Caco-2 (cell line): ENCODE results near the gene PDCD6IP. TPM values are rescaled to one million over a fixed set of nuclear protein-coding genes. Genes with fewer than 3 reads are reported as not detected.
"Not testable (repeated sequence)": the region's sequence is repeated elsewhere in the genome, so short reads cannot be mapped to it uniquely, and the experiment has no call there.

Source experiments
- BruUV-seq: library from RNA; stranded (reverse); fragments of 400-500 nt; replicated peaks from 2 replicates; lab custom pipeline; 2021; lab: Mats Ljungman, UMichigan
- CTCF ChIA-PET: fragments of 300-600 bp; sonication (Branson Sonifier 250); formaldehyde crosslinking; loops from one replicate; lab custom pipeline; 2022; ENCODE audit warnings: antibody characterized with exemption; lab: Charles Lee
- POLR2A ChIA-PET: fragments of 300-600 bp; sonication (Branson Sonifier 250); formaldehyde crosslinking; loops from one replicate; lab custom pipeline; 2022; ENCODE audit warnings: antibody characterized with exemption; lab: Charles Lee
- DNase-seq, 2 experiments: peaks; one replicate each; pipeline versions ENCODE4 v3.0.0 to v3.0.0-alpha.2; 2020 to 2022
- H3K27me3 ChIP-seq: replicated peaks from 2 replicates; pipeline ENCODE4 v1.6.0; 2011; ENCODE audit warnings: low read length; ENCODE audit not compliant: control insufficient read depth, insufficient read depth
- H3K36me3 ChIP-seq: 2 replicates; pipeline ENCODE4 v1.5.1; 2011; ENCODE audit warnings: low read length; ENCODE audit not compliant: control insufficient read depth, insufficient read depth
- H3K4me1 ChIP-seq: fragments of 250-450 bp; sonication (Bioruptor Pico); 2 replicates; pipeline ENCODE4 v1.5.1; 2020; ENCODE audit warnings: mild to moderate bottlenecking
- H3K4me3 ChIP-seq: 2 replicates; pipeline ENCODE4 v1.5.1; 2011; ENCODE audit warnings: low read depth, mild to moderate bottlenecking, control low read depth, low read length
- H3K9me3 ChIP-seq: fragments of 250-450 bp; sonication (Bioruptor Pico); 2 replicates; pipeline ENCODE4 v1.5.1; 2020; ENCODE audit warnings: mild to moderate bottlenecking, moderate library complexity
- H3K27ac Mint-ChIP-seq: one replicate; pipeline ENCODE4 v1.8.0; 2022; ENCODE audit warnings: mixed read lengths; ENCODE audit not compliant: unreplicated experiment
- H3K27me3 Mint-ChIP-seq: one replicate; pipeline ENCODE4 v1.8.0; 2022; ENCODE audit warnings: mixed read lengths; ENCODE audit not compliant: insufficient read depth, unreplicated experiment
- H3K36me3 Mint-ChIP-seq: one replicate; pipeline ENCODE4 v1.8.0; 2022; ENCODE audit warnings: mild to moderate bottlenecking, mixed read lengths; ENCODE audit not compliant: insufficient read depth, unreplicated experiment
- H3K4me1 Mint-ChIP-seq: one replicate; pipeline ENCODE4 v1.8.0; 2022; ENCODE audit warnings: low read depth, mixed read lengths; ENCODE audit not compliant: unreplicated experiment
- H3K4me3 Mint-ChIP-seq: one replicate; pipeline ENCODE4 v1.8.0; 2022; ENCODE audit warnings: mild to moderate bottlenecking, moderate library complexity, mixed read lengths; ENCODE audit not compliant: unreplicated experiment
- H3K9me3 Mint-ChIP-seq: one replicate; pipeline ENCODE4 v1.8.0; 2022; ENCODE audit warnings: mixed read lengths; ENCODE audit not compliant: unreplicated experiment
- intact Hi-C: fragments of 100-400 bp; cut with micrococcal nuclease; formaldehyde crosslinking; loops from one replicate; pipeline ENCODE4 v1.10.0; 2022; ENCODE audit not compliant: unreplicated experiment
- total RNA-seq: library from RNA; stranded (reverse); gene quantifications from 2 replicates; pipeline ENCODE4 v1.2.3, GENCODE V29; 2022
- TF ChIP-seq, protein P1 (sequence below), 2 experiments: fragments of 200-600 bp in 1 of 2; IDR thresholded peaks; 1 replicate in 1 of 2; 2 replicates in 1 of 2; pipeline versions ENCODE4 v1.5.1 to v1.8.0; 2011 to 2022; ENCODE audit warnings: antibody characterized with exemption in 1 of 2, control low read depth in 1 of 2, inconsistent platforms in 1 of 2, low read depth in 1 of 2, low read length in 1 of 2, mild to moderate bottlenecking in 1 of 2, moderate library complexity in 1 of 2; ENCODE audit not compliant: insufficient read depth in 1 of 2, severe bottlenecking in 1 of 2, unreplicated experiment in 1 of 2

The PDCD6IP gene
- total RNA-seq, 1 experiment from 2014 or later, result 185 TPM

DNA sequence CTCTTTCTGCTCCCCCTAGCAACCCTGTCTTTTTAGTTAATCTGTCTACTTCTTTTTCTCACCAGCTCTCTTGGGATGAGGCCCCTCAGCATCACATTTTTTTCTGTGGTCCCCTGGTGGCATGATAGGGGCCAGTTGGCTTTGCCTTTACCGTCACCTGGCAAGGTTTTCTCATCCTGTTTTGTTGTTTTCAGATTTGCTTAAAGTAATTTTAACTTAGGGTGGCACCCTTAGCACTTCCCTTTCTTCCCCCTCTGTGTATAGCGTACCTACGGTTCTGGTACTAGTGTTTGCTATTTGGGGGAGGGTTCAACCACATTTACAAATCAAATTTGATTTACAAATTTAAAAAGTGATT is 35.6 kb downstream of the PDCD6IP start:
- H3K4me3 ChIP-seq, result no peak overlapping the region
- H3K9me3 Mint-ChIP-seq, result no peaks in the 10 kb centered on the region
- ChIA-PET POLR2A (no interaction called here), CTCF (no interaction called here)
- H3K27me3 ChIP-seq, result no peaks in the 10 kb centered on the region
- H3K4me3 Mint-ChIP-seq, result no peak overlapping the region
- no peaks in the 10 kb centered on the region for H3K27me3 Mint-ChIP-seq
- H3K4me1 ChIP-seq, result no peaks in the 10 kb centered on the region
- no peaks in the 10 kb centered on the region for H3K4me1 Mint-ChIP-seq
- no TSS peak for BruUV-seq
- DNase-seq, result no peak
- TF ChIP-seq, protein P1, sequence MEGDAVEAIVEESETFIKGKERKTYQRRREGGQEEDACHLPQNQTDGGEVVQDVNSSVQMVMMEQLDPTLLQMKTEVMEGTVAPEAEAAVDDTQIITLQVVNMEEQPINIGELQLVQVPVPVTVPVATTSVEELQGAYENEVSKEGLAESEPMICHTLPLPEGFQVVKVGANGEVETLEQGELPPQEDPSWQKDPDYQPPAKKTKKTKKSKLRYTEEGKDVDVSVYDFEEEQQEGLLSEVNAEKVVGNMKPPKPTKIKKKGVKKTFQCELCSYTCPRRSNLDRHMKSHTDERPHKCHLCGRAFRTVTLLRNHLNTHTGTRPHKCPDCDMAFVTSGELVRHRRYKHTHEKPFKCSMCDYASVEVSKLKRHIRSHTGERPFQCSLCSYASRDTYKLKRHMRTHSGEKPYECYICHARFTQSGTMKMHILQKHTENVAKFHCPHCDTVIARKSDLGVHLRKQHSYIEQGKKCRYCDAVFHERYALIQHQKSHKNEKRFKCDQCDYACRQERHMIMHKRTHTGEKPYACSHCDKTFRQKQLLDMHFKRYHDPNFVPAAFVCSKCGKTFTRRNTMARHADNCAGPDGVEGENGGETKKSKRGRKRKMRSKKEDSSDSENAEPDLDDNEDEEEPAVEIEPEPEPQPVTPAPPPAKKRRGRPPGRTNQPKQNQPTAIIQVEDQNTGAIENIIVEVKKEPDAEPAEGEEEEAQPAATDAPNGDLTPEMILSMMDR (IDR thresholded peaks at IDR 0.05; ENCODE audit: insufficient read depth in 1 of 2, low read depth in 1 of 2, low read length in 1 of 2, severe bottlenecking in 1 of 2, unreplicated experiment in 1 of 2), result no peak
- no peak overlapping the region for H3K27ac Mint-ChIP-seq
- no peaks in the 10 kb centered on the region for H3K9me3 ChIP-seq
- intact Hi-C loops, result no loop called here
- no peaks in the 10 kb centered on the region for H3K36me3 ChIP-seq
- H3K36me3 Mint-ChIP-seq, result peaks cover 47% of the 10 kb centered on the region

DNA sequence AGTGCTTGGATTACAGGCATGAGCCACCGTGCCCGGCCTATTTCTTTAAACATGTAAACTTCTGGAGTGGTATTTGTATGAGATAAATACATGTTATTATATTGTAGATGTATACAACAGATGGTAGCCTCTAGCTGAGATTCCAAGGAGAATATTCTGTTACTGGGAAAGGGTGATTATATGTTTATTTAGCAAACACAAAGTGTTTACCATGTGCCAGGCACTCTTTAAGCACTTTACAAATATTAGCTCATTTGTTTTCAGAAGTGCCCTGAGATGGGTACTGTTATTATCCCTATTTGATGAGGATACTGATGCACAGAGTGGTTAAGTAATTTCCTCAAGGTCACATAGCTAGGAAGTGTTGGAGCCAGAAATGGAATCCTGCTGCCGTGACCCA is 38.8 kb downstream of the PDCD6IP start:
- BruUV-seq, CTCF ChIA-PET, H3K9me3 Mint-ChIP-seq, H3K27ac Mint-ChIP-seq, DNase-seq, H3K4me1 ChIP-seq, intact Hi-C loops, H3K9me3 ChIP-seq, H3K4me3 ChIP-seq, H3K27me3 Mint-ChIP-seq, H3K36me3 ChIP-seq, H3K27me3 ChIP-seq, H3K4me3 Mint-ChIP-seq, POLR2A ChIA-PET, H3K4me1 Mint-ChIP-seq: not testable (repeated sequence)
- peaks cover 35% of the 10 kb centered on the region for H3K36me3 Mint-ChIP-seq

GRCh38 chr3:33839283-33839682 is 40.9 kb downstream of the PDCD6IP start:
- Histone ChIP-seq H3K9me3 (no peaks in the 10 kb centered on the region), H3K4me1 (no peaks in the 10 kb centered on the region), H3K36me3 (no peaks in the 10 kb centered on the region), H3K27me3 (no peaks in the 10 kb centered on the region), H3K4me3 (no peak overlapping the region)
- no peaks in the 10 kb centered on the region for H3K9me3 Mint-ChIP-seq
- no peaks in the 10 kb centered on the region for H3K27me3 Mint-ChIP-seq
- BruUV-seq, result no TSS peak
- TF ChIP-seq, protein P1 (IDR thresholded peaks at IDR 0.05; ENCODE audit: insufficient read depth in 1 of 2, low read depth in 1 of 2, low read length in 1 of 2, severe bottlenecking in 1 of 2, unreplicated experiment in 1 of 2), result no peak
- POLR2A ChIA-PET, result no interaction called here
- H3K4me3 Mint-ChIP-seq, result no peak overlapping the region
- no peaks in the 10 kb centered on the region for H3K4me1 Mint-ChIP-seq
- peaks cover 30% of the 10 kb centered on the region for H3K36me3 Mint-ChIP-seq
- intact Hi-C loops, result no loop called here
- CTCF ChIA-PET, result no interaction called here
- no peak overlapping the region for H3K27ac Mint-ChIP-seq
- DNase-seq, result no peak

- intact Hi-C loops, result no loop called here
- Histone ChIP-seq H3K4me3 (no peak overlapping the region), H3K9me3 (no peaks in the 10 kb centered on the region), H3K27me3 (no peaks in the 10 kb centered on the region), H3K36me3 (no peaks in the 10 kb centered on the region), H3K4me1 (no peaks in the 10 kb centered on the region)
- Mint-ChIP-seq H3K9me3 (no peaks in the 10 kb centered on the region), H3K4me1 (no peaks in the 10 kb centered on the region), H3K36me3 (peaks cover 30% of the 10 kb centered on the region), H3K27ac (no peak overlapping the region), H3K27me3 (no peaks in the 10 kb centered on the region), H3K4me3 (no peak overlapping the region)
- ChIA-PET CTCF (no interaction called here), POLR2A (no interaction called here)
- DNase-seq, result no peak
- TF ChIP-seq, protein P1 (IDR thresholded peaks at IDR 0.05; ENCODE audit: insufficient read depth in 1 of 2, low read depth in 1 of 2, low read length in 1 of 2, severe bottlenecking in 1 of 2, unreplicated experiment in 1 of 2), result no peak
- no TSS peak for BruUV-seq
Measured at GRCh38 chr3:33840179-33840578, 41.7 kb downstream of the PDCD6IP start.
